Gastrocnemius medialis (tissue), 4 donors: ENCODE results near the gene SEPTIN10.

ENCODE experiments used
- CTCF ChIP-seq, 5 experiments: fragments of 450-650 bp in 3 of 5; fragments of 200-600 bp in 2 of 5; sonication (generic) in 2 of 5; IDR thresholded peaks in 4 of 5; conservative IDR thresholded peaks in 1 of 5; 1 replicate in 4 of 5; 2 replicates in 1 of 5; pipeline ENCODE4 v1.5.1; 2016 to 2019; ENCODE audit warnings: antibody characterized with exemption in 5 of 5, mild to moderate bottlenecking in 3 of 5, moderate library complexity in 3 of 5
- POLR2A ChIP-seq, 2 donors: fragments of 450-650 bp; IDR thresholded peaks; one replicate each; pipeline ENCODE4 v1.6.1; 2017; ENCODE audit warnings: antibody characterized with exemption in 2 of 2, mild to moderate bottlenecking in 2 of 2, moderate library complexity in 2 of 2

GRCh38 chr2:109523536-109524361, 90.0 kb downstream of the SEPTIN10 start:
- TF ChIP-seq CTCF (IDR thresholded peaks at IDR 0.05 in 4 of 5, conservative IDR thresholded peaks at IDR 0.05 in 1 of 5) = no peak
- TF ChIP-seq POLR2A (IDR thresholded peaks at IDR 0.05) = no peak
